HFF-Myc (cell line): ENCODE results near the gene TIGD1.

Experiments
- DNase-seq: peaks from one replicate; pipeline ENCODE4 v3.0.0-alpha.2; 2011; ENCODE audit warnings: low read depth; ENCODE audit errors: extremely low read depth
- H3K4me3 ChIP-seq: replicated peaks from 2 replicates; pipeline ENCODE4 v1.5.1; 2011; ENCODE audit warnings: low read depth, mild to moderate bottlenecking, control low read depth, low read length
- TF ChIP-seq, protein P1 (sequence below): IDR thresholded peaks from 2 replicates; pipeline ENCODE4 v1.5.1; 2012; ENCODE audit warnings: mild to moderate bottlenecking, low read depth, low read length, control low read depth; ENCODE audit errors: missing control alignments

Gene TIGD1

DNA sequence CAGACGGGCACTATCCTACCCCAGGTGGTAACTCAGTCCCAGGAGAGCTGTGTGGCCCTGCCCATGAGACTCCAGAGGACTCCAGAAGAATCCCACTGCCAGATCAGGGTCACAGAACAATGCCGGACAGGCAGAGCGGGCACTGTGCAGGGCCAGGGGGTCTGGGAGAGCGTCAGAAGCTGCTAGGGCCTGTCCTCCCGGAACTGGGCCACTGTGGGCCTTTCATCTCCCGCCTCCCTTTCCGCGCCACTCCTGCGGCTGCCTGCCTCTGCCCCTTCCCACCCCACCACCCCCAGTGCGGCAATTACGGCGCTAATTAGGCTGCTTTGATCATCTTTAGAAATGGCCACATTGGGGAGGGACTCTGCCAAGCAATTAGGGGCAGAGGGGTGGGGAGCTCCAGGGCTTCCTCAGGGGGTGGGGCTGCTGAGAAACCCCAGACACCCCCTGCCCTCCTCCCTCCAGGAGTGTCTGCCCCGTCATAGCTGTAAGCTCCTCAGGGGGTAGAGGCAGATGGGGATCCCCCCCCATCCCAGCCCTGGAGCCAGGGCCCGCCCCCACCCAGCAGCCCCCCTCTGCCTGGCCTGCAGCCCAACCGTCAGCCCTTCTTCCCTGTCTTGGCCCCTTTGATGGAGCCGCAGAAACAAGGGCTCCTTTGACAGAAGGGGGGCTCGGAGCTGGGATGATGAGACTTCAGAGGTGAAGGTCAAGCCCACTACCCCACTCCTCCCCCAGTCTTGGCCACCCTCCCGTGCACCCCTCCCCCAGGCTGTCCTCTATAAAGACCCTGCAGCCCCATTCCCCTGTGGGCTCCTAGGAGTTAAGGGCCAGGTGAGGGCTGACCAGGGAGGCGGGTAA, 30.5 kb downstream of the TIGD1 start, which contains the start of gene PRSS56:
TSS of gene PRSS56 (plus strand) at position 808 of the 858 bp plus-strand sequence. CDS start 211 bp downstream, outside the sequence.
- H3K4me3 ChIP-seq: no peak within 1 kb of the TSS
- no peak for DNase-seq
- TF ChIP-seq, protein P1, sequence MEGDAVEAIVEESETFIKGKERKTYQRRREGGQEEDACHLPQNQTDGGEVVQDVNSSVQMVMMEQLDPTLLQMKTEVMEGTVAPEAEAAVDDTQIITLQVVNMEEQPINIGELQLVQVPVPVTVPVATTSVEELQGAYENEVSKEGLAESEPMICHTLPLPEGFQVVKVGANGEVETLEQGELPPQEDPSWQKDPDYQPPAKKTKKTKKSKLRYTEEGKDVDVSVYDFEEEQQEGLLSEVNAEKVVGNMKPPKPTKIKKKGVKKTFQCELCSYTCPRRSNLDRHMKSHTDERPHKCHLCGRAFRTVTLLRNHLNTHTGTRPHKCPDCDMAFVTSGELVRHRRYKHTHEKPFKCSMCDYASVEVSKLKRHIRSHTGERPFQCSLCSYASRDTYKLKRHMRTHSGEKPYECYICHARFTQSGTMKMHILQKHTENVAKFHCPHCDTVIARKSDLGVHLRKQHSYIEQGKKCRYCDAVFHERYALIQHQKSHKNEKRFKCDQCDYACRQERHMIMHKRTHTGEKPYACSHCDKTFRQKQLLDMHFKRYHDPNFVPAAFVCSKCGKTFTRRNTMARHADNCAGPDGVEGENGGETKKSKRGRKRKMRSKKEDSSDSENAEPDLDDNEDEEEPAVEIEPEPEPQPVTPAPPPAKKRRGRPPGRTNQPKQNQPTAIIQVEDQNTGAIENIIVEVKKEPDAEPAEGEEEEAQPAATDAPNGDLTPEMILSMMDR: no peak

DNA sequence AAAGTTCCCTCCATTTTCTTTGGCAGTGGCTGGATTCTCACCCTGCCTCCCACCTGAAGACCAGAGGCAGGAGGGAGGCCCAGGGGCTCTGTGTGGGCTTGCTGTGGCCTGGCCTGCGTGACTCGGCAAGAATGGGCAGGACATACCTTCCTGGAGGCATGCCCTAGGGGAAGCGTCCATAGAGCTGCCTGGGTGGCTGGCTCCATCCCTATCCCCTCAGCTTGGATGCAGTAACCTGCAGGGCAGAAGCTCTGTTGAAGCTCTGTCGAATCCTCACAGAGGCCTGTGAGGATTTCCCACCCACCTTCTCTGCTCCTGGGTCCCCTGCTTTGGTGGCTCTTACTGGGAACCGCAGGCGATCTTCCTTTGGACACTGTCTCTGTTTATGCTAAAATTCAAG, 31.5 kb downstream of the TIGD1 start:
- H3K4me3 ChIP-seq: no peak overlapping the region
- TF ChIP-seq, protein P1: no peak
- DNase-seq: no peak

DNA sequence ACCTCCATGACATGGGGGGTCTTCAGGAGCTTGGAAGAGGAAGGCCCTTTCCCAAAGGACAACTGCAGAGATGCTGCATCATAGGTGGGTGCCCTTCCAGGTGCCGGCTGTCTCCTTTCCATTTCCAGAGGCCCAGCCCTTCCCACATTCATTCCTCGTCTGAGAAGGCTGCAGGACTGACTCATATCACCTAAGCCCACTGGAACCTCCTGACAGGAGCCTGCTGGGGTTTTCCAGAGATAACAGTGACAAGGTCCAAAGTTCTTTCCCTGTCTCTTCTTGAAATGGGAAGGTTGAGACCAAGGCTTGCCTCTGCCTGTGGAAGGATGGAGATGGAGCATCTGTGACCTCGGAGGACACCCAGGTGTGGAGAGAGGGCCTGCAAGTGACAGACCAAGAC, 33.8 kb downstream of the TIGD1 start:
- DNase-seq: no peak

DNA sequence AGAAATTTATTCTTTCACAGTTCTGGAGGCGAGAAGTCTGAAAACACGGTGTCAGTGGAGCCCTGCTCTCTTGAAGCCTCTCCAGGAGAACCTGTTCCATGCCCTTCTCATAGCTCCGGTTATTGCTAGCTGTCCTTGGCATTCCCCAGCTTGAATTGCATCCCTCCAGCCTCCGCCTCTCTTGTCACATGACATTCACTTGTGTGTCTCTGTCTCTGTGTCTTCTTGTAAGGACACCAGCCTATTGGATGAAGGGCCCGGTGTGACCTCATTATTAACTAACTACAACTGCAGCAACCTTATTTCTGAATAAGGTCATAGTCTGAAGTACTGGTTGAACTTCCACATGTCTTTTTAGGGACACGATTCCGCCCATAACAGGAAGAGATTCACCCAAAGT, 34.7 kb downstream of the TIGD1 start:
- no peak for DNase-seq
- TF ChIP-seq, protein P1: no peak
- no peak overlapping the region for H3K4me3 ChIP-seq

More for the DNA sequence above, 33.8 kb downstream of the TIGD1 start:
- TF ChIP-seq, protein P1: no peak
- no peak overlapping the region for H3K4me3 ChIP-seq

DNA sequence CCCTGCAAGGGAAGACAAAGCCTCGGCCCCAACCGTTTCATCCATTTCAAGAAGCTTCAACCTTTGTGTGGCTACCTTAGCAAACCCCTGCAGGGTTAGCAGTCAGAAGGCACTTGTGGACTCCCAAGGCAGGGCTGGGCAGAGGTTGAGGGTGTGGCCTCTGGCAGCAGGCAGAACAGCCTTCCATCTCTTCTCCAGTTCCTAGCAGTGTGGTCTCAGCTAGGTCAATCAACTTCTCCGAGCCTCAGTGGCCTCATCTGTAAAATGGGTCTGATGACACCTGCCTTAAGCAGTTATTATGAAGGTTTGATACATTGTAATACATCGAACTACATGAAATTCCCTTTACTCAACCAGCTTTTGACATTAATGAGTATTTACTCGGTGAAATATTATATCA, 37.0 kb downstream of the TIGD1 start:
- TF ChIP-seq, protein P1: no peak
- DNase-seq: no peak
- H3K4me3 ChIP-seq: no peak overlapping the region

DNA sequence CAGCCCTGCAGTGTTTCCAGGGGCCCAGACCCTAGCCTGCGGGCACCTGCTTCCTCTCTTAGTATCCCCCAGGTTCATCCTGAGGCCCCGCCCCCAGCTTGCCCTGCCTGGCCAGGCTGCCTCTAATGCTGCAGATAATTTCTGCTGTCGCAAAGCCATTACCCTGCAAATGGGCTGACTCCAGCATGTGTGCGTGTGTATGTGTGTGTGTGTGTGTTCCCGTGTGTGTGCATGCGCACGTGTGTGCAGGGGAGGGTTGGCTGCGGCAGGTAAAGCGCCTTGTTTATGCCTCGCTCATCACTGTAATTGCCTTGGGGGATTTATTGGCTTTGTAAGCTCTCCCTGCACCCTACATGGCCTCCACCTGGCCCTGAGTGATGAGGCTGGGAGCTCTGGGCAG, 37.8 kb downstream of the TIGD1 start:
- no peak overlapping the region for H3K4me3 ChIP-seq
- TF ChIP-seq, protein P1: no peak

More for the DNA sequence above, 37.8 kb downstream of the TIGD1 start:
- no peak for DNase-seq
